Islet precursor cell (in vitro differentiated cells): ENCODE results near the gene SLC36A4.
"Not testable (repeated sequence)": the region's sequence is repeated elsewhere in the genome, so short reads cannot be mapped to it uniquely, and the experiment has no call there.

Experiments
- DNase-seq: peaks from one replicate; pipeline ENCODE4 v3.0.0-alpha.2; 2018

SLC36A4 gene

GRCh38 chr11:93193731-93194130 lies 4.1 kb downstream of the SLC36A4 start:
- DNase-seq = no peak

DNA sequence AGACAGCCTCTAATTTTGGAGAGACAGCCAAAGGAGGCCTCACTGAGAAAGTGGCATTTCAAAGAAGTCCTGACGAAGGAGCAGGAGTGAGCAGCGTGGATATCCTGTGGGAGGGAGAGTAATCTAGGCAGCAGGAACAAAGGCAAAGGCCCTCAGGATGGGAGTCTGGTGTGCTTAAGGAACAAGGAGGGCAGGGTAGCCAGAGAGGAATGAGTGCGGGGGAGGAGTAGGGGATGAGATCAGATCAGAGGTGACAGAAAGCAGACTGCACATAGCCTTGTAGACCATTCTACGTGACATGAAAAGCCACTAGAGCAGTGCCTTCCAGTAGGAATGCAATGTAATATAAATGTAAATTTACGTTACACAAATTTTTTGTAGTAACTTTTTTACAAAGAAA lies 5.6 kb downstream of the SLC36A4 start:
- peak; percentile 97 for DNase-seq

DNA sequence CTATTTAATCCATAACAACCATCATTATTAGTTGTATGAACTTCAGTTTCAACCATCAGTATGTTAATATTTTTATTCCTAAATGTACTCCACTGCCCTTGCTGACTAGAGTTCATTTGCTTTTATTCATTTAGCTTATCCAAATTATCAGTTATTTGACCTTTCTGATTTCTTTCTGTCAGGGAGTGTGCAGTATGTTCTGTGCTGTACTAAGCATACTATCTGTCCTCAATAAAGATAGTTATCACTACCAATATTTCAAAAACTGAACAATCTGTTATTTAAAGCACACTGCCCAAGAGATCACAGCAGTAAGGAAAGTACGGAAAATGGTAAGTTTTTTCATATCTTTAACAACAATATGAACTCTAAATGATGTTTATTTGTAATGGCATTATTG lies 8.3 kb downstream of the SLC36A4 start:
- DNase-seq = no peak

DNA sequence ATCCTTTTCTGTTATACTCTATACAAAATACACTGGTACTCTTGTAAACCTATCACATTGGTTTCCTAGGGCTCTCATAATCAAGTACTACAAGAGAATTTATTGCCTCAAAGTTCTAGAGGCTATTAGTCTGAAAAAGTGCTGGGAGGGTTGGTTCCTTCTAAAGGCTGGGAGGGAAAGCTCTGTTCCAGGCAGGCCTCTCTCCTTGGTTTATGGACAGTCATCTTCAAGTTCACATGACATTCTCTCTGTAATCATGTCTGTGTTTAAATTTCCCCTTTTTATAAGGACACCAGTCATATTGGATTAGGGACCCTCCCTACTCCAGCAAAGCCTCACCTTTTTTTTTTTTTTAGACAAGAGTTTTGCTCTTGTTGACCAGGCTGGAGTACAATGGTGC lies 9.1 kb downstream of the SLC36A4 start:
- DNase-seq = no peak

DNA sequence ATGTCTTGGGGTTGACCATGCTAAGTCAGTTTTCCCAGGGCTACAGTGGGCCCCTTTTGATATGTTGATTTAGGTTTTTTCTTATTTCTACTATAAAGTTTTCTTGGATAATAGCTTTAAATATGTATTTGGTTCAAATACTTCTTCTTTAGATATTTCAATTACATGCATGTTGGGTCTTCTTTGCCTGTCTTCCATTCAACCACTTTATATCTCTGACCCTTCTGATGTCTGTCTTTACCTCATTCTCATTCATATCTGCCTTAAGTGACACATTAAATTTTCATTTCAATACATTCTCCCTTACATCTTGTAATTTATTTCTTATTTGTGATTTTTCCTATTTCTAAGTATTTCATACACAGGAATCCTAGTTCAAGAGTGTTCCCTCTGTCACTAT lies 10.5 kb downstream of the SLC36A4 start:
- no peak for DNase-seq

DNA sequence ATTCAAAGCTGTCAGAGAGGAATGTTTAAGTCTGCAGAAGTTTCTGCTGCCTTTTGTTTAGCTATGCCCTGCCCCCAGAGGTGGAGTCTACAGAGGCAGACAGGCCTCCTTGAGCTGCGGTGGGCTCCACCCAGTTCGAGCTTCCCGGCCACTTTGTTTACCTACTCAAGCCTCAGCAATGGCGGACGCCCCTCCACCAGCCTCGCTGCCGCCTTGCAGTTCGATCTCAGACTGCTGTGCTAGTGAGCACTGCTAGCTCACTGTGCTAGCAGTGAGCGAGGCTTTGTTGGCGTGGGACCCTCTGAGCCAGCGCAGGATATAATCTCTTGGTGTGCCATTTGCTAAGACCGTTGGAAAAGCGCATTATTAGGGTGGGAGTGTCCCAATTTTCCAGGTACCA lies 19.9 kb downstream of the SLC36A4 start:
- not testable (repeated sequence) for DNase-seq

- DNase-seq = no peak
These were observed 27.7 kb downstream of the SLC36A4 start for GRCh38 chr11:93169950-93170561.

- DNase-seq = no peak
These were observed 28.6 kb downstream of the SLC36A4 start for GRCh38 chr11:93169143-93169542.

GRCh38 chr11:93166862-93167261 lies 30.9 kb downstream of the SLC36A4 start:
- DNase-seq = no peak

- no peak for DNase-seq
These were observed 31.6 kb downstream of the SLC36A4 start for GRCh38 chr11:93166194-93166593.

GRCh38 chr11:93160808-93161207 lies 37.0 kb downstream of the SLC36A4 start:
- no peak for DNase-seq

DNA sequence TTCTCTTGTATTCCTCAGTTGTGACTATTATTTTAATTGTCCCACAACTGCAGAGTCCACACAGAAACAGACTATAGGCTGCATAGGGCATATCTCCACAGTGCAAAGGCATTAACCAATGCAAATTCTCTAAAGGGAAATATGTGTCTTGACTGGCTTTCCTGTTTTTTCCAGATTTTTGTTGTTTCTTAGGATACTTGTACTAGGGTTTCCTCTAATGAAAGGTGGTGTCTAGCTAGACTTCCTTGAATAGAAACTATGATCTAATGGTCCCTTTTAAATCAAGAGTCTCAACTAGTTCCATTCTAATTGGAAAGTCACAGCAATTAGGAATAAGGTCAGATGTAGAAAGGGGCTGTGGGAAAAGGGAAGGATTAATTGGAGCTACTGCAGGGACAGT lies 37.6 kb downstream of the SLC36A4 start:
- DNase-seq = no peak

DNA sequence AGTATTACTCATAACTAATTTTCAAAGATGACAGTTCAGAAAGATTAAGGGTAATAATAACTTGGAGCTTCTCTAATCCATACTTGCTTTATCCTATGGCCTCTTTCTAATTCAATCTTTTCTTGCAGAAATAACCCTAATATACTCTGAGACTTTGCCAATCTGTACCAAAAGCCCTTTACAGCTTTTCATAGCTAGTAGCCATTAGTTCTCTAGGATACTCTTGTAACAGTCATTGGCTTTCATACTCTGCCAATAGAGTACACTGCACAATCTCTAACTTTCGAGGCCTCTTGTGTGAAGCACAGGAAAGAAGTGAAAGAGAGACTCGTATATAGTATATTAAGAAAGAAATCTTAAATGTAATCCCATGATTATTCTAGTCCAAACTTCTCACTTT lies 38.1 kb downstream of the SLC36A4 start:
- DNase-seq = no peak

GRCh38 chr11:93155738-93156137 lies 42.1 kb downstream of the SLC36A4 start:
- DNase-seq = no peak

GRCh38 chr11:93145390-93145915 lies 52.3 kb downstream of the SLC36A4 start:
- DNase-seq = no peak

- DNase-seq = no peak
These were observed 54.0 kb downstream of the SLC36A4 start for GRCh38 chr11:93143800-93144199.

GRCh38 chr11:93143186-93143585 lies 54.6 kb downstream of the SLC36A4 start:
- DNase-seq = no peak

GRCh38 chr11:93133488-93134109 lies 64.2 kb downstream of the SLC36A4 start:
- DNase-seq = no peak

DNA sequence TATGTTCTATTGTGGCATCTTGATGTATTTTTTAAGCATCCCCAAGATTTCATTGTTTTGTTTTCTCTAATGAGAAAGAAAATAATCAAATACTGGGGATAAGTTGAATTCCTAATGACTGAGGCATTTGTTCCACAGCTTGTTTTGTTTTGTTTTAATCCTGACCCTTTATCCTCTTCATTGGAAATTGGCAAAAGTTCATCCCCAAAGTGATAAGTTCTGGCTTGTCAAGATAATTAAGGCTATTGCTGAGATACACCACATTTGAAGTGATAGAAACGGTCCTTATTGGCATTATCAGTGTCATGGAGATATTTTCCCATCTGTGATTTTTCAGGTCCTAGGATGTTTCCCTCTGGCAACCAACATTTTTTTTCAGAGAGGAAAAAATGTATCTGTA lies 65.0 kb downstream of the SLC36A4 start:
- no peak for DNase-seq

GRCh38 chr11:93131709-93132108 lies 66.1 kb downstream of the SLC36A4 start:
- no peak for DNase-seq

DNA sequence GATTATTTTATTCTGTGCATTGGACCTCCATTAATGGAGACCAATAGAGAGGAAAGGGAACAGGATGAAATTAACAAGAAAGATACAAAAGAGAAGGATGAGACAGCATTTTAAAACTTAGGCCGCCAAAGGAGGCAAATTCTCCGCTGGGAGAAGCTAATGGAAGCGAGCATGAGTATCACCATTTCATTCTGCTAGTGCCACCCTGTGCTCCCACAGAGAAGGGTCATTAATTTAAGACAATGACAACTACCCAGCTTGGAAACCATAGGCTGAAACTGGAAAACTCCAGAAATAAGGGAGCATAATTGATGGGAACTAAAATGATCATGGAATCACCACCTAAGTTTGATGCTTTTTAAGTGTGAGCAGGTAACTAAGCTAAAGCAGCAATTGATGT lies 69.2 kb downstream of the SLC36A4 start:
- DNase-seq = no peak

GRCh38 chr11:93123351-93123898 lies 74.4 kb downstream of the SLC36A4 start:
- DNase-seq = no peak

- no peak for DNase-seq
These were observed 75.1 kb downstream of the SLC36A4 start for GRCh38 chr11:93122535-93123235.

GRCh38 chr11:93118276-93118675 lies 79.5 kb downstream of the SLC36A4 start:
- no peak for DNase-seq
